ENCODE results near the gene DICER1.
"Not testable (repeated sequence)": the region's sequence is repeated elsewhere in the genome, so short reads cannot be mapped to it uniquely, and the experiment has no call there.

DICER1 gene

DNA sequence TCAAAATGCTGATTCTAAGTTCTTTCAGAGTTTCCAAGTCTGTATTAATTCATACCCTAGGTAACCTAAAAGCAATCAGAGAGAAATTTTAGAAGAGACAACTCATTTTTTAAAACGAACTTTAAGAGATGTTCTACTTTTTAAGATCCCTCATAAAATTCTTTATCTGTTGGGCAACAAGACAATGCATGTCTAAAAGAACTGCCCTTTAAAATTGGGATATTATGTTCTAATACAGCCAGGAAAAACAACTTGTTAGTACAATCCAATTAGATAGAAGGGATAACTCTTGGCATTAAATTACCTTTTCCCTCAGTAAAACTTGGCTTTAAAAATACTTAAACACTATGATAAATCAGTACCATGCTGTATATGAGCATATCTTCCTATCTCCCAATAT lies 15.6 kb downstream of the DICER1 start:
- no peak overlapping the region for H3K4me3 ChIP-seq (ENCODE audit: low read depth, low read length)
- TF ChIP-seq, protein P1, sequence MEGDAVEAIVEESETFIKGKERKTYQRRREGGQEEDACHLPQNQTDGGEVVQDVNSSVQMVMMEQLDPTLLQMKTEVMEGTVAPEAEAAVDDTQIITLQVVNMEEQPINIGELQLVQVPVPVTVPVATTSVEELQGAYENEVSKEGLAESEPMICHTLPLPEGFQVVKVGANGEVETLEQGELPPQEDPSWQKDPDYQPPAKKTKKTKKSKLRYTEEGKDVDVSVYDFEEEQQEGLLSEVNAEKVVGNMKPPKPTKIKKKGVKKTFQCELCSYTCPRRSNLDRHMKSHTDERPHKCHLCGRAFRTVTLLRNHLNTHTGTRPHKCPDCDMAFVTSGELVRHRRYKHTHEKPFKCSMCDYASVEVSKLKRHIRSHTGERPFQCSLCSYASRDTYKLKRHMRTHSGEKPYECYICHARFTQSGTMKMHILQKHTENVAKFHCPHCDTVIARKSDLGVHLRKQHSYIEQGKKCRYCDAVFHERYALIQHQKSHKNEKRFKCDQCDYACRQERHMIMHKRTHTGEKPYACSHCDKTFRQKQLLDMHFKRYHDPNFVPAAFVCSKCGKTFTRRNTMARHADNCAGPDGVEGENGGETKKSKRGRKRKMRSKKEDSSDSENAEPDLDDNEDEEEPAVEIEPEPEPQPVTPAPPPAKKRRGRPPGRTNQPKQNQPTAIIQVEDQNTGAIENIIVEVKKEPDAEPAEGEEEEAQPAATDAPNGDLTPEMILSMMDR (IDR thresholded peaks at IDR 0.05; ENCODE audit: insufficient read depth, low read depth, low read length, missing control alignments) = no peak
- no peak for DNase-seq (ENCODE audit: low read depth)

DNA sequence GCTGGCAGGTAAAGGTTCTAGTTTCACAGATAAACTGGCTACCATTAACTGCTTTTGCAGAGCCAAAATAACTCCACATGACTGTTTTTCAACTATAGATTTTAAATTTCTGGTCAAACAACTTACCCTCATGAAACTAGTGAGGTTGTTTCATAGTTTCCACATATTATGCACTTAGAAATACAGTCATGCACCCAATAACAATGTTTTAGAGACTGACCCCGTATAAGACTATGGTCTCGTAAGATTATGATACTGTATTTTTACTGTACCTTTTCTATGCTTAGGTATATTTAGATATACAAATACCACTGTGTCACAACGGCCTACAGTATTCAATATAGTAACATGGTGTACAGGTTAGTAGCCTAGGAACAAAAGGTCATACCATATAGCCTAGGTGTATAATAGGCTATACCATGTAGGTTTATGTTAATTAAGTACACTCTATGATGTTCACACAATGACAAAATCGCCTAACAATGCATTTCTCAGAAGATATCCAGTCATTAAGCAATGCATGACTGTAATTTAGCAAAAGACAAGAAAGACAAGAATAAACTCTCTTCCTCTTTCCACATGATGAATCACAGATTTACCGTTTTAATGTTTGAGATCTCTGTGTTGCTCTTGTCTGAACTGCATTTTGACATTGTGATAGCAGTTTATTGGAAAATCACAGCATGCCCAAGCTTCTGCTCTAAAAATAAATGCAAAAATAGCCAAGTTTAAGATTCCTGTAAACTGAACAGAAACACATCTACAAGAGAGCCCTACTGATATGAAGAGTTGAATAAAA lies 17.1 kb downstream of the DICER1 start:
- no peak overlapping the region for H3K4me3 ChIP-seq (ENCODE audit: low read depth, low read length)
- no peak for DNase-seq (ENCODE audit: low read depth)

DNA sequence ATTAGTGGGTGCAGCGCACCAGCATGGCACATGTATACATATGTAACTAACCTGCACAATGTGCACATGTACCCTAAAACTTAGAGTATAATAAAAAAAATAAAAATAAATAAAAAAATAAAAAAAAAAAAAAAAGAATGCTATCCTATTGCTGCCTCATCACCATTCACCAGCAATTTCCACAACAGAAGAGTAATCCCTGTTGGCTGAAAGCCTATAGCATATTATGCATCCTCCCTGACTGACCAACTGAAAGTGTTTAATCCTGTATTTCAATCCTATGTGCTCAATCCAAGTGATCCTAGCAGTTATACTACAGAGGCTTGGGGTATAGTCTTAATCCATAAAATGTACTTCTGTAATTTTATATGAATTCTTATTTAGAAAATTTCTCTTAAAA lies 18.5 kb downstream of the DICER1 start:
- DNase-seq (ENCODE audit: low read depth) = no peak
- H3K4me3 ChIP-seq (ENCODE audit: low read depth, low read length) = no peak overlapping the region
- TF ChIP-seq, protein P1 (IDR thresholded peaks at IDR 0.05; ENCODE audit: insufficient read depth, low read depth, low read length, missing control alignments) = no peak

More for the DNA sequence above, 17.1 kb downstream of the DICER1 start:
- TF ChIP-seq, protein P1 (IDR thresholded peaks at IDR 0.05; ENCODE audit: insufficient read depth, low read depth, low read length, missing control alignments) = no peak

DNA sequence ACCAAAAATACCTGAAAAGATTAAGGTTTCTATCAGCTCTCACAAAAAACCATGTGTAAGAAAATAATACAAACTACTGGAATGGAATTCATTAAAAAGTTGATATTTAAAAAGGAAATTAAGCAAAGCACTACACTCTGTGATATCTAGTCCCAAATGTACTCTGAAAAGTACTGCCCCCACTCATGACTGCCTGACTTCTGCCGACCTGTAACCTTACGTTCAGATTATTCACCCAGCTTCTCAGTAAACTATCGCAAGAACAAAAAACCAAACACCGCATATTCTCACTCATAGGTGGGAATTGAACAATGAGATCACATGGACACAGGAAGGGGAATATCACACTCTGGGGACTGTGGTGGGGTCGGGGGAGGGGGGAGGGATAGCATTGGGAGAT lies 18.9 kb downstream of the DICER1 start:
- H3K4me3 ChIP-seq (ENCODE audit: low read depth, low read length); DNase-seq (ENCODE audit: low read depth): not testable (repeated sequence)

GRCh38 chr14:95137804-95138167 lies 19.5 kb downstream of the DICER1 start:
- TF ChIP-seq, protein P1 (IDR thresholded peaks at IDR 0.05; ENCODE audit: insufficient read depth, low read depth, low read length, missing control alignments) = no peak
- no peak overlapping the region for H3K4me3 ChIP-seq (ENCODE audit: low read depth, low read length)

DNA sequence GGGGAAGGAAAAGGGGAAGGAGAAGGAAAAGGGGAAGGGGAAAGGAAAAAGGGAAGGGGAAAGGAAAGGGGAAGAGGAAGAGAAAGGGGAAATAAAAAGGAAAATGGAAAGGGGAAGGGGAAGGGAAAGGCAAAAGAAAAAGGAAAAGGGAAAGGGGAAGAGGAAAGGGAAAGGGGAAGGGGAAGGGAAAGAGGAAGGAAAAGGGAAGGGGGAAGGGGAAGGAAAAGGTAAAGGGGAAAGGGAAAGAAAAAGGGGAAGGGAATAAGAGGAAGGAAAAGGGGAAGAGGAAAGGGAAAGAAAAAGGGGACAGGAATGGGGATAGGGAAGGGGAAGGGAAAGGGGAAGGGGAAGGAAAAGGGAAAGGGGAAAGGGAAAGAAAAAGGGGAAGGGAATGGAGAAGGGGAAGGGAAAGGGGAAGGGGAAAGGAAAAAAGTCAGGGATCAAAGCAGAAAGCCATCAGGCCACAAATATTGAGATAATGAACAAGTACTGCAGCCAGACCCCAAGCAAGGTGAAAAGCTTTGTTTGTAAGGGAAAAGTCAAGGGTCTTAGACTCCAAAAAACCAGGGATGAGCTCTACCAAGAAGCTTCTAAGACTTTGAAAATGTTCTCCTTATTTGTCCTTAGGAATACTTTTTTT lies 20.0 kb downstream of the DICER1 start:
- no peak overlapping the region for H3K4me3 ChIP-seq (ENCODE audit: low read depth, low read length)
- TF ChIP-seq, protein P1 (IDR thresholded peaks at IDR 0.05; ENCODE audit: insufficient read depth, low read depth, low read length, missing control alignments) = no peak
- no peak for DNase-seq (ENCODE audit: low read depth)

More at GRCh38 chr14:95137804-95138167, 19.5 kb downstream of the DICER1 start:
- DNase-seq (ENCODE audit: low read depth) = no peak

DNA sequence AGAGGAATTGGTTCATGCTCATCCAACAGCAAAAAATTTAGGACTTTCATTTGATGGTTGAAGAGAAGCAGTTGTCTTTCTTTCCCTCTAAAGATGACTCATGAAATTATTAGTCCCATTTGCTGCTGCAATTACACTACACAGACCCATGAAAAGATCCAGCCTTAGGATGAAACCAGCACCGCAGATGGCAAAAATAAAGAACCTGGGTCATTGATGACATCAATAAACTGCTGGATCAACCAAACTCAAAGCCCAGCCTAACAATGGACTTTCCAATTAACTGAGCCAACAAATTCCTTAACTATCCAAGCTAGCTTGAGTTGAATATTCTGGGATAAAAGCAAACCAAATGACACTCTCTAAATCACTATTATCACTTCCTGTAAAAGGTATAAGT lies 20.7 kb downstream of the DICER1 start:
- DNase-seq (ENCODE audit: low read depth) = no peak
- TF ChIP-seq, protein P1 (IDR thresholded peaks at IDR 0.05; ENCODE audit: insufficient read depth, low read depth, low read length, missing control alignments) = no peak
- no peak overlapping the region for H3K4me3 ChIP-seq (ENCODE audit: low read depth, low read length)
